Measurements from ENCODE around the gene ZNF516.

Gene ZNF516

GRCh38 chr18:76466410-76466991, 28.5 kb downstream of the ZNF516 start:
- DNase-seq = no peak

- DNase-seq = no peak
These were observed 29.2 kb downstream of the ZNF516 start for GRCh38 chr18:76465630-76466409.

GRCh38 chr18:76464281-76465259, 30.5 kb downstream of the ZNF516 start:
- DNase-seq = no peak

- DNase-seq = no peak
These were observed 31.2 kb downstream of the ZNF516 start for GRCh38 chr18:76463872-76464271.

GRCh38 chr18:76463358-76463757, 31.7 kb downstream of the ZNF516 start:
- DNase-seq = no peak

- no peak for DNase-seq
These were observed 32.7 kb downstream of the ZNF516 start for GRCh38 chr18:76462326-76462694.

- DNase-seq = no peak
These were observed 33.2 kb downstream of the ZNF516 start for GRCh38 chr18:76461692-76462325.

- DNase-seq = no peak
These were observed 33.9 kb downstream of the ZNF516 start for GRCh38 chr18:76461148-76461547.

GRCh38 chr18:76460482-76460881, 34.6 kb downstream of the ZNF516 start:
- no peak for DNase-seq

GRCh38 chr18:76459687-76460350, 35.2 kb downstream of the ZNF516 start:
- DNase-seq = no peak

GRCh38 chr18:76459312-76459686, 35.7 kb downstream of the ZNF516 start:
- DNase-seq = no peak

GRCh38 chr18:76458522-76459311, 36.3 kb downstream of the ZNF516 start:
- peak; percentile 26 for DNase-seq

- no peak for DNase-seq
These were observed 37.1 kb downstream of the ZNF516 start for GRCh38 chr18:76457957-76458356.

- peak; percentile 8 for DNase-seq
These were observed 37.6 kb downstream of the ZNF516 start for GRCh38 chr18:76457475-76457874.

GRCh38 chr18:76456823-76457222, 38.2 kb downstream of the ZNF516 start:
- no peak for DNase-seq

- DNase-seq = peak; percentile 8
These were observed 38.9 kb downstream of the ZNF516 start for GRCh38 chr18:76456018-76456750.

GRCh38 chr18:76455003-76455676, 39.9 kb downstream of the ZNF516 start:
- DNase-seq = peak; percentile 16

GRCh38 chr18:76454418-76454817, 40.6 kb downstream of the ZNF516 start:
- DNase-seq = no peak

GRCh38 chr18:76453932-76454331, 41.1 kb downstream of the ZNF516 start:
- no peak for DNase-seq

- DNase-seq = peak; percentile 17
These were observed 41.9 kb downstream of the ZNF516 start for GRCh38 chr18:76453057-76453561.

Data from left hindlimb (tissue), 1 donor.